ENCODE data around the gene CSRP1.
"Not testable (repeated sequence)": the region's sequence is repeated elsewhere in the genome, so short reads cannot be mapped to it uniquely, and the experiment has no call there.

CSRP1 gene

GRCh38 chr1:201537891-201538611 is 31.1 kb upstream of the CSRP1 start:
- DNase-seq (ENCODE audit: low read depth, low spot score): peak; percentile 58

GRCh38 chr1:201537467-201537866 is 30.5 kb upstream of the CSRP1 start:
- no peak for DNase-seq (ENCODE audit: low read depth, low spot score)

- DNase-seq (ENCODE audit: low read depth, low spot score): no peak
These were observed 30.1 kb upstream of the CSRP1 start for GRCh38 chr1:201537028-201537427.

GRCh38 chr1:201536558-201536957 is 29.6 kb upstream of the CSRP1 start:
- DNase-seq (ENCODE audit: low read depth, low spot score): no peak

- DNase-seq (ENCODE audit: low read depth, low spot score): no peak
These were observed 29.0 kb upstream of the CSRP1 start for GRCh38 chr1:201535919-201536245.

GRCh38 chr1:201535046-201535918 is 28.4 kb upstream of the CSRP1 start:
- DNase-seq (ENCODE audit: low read depth, low spot score): no peak

GRCh38 chr1:201533836-201534235 is 26.9 kb upstream of the CSRP1 start:
- DNase-seq (ENCODE audit: low read depth, low spot score): peak; percentile 41

GRCh38 chr1:201531551-201532425 is 24.9 kb upstream of the CSRP1 start:
- DNase-seq (ENCODE audit: low read depth, low spot score): no peak

GRCh38 chr1:201530741-201531531 is 24.0 kb upstream of the CSRP1 start:
- DNase-seq (ENCODE audit: low read depth, low spot score): peak; percentile 93

GRCh38 chr1:201528631-201529252 is 21.8 kb upstream of the CSRP1 start:
- DNase-seq (ENCODE audit: low read depth, low spot score): no peak

GRCh38 chr1:201527879-201528278 is 21.0 kb upstream of the CSRP1 start:
- DNase-seq (ENCODE audit: low read depth, low spot score): no peak

- DNase-seq (ENCODE audit: low read depth, low spot score): no peak
These were observed 18.4 kb upstream of the CSRP1 start for GRCh38 chr1:201525193-201525778.

- DNase-seq (ENCODE audit: low read depth, low spot score): not testable (repeated sequence)
These were observed 13.2 kb upstream of the CSRP1 start for GRCh38 chr1:201520046-201520575.

GRCh38 chr1:201518071-201518470 is 11.1 kb upstream of the CSRP1 start:
- no peak for DNase-seq (ENCODE audit: low read depth, low spot score)

GRCh38 chr1:201517631-201518030 is 10.7 kb upstream of the CSRP1 start:
- peak; percentile 81 for DNase-seq (ENCODE audit: low read depth, low spot score)

- no peak for DNase-seq (ENCODE audit: low read depth, low spot score)
These were observed 9.7 kb upstream of the CSRP1 start for GRCh38 chr1:201516511-201517127.

- DNase-seq (ENCODE audit: low read depth, low spot score): peak; percentile 52
These were observed 9.0 kb upstream of the CSRP1 start for GRCh38 chr1:201515895-201516294.

- DNase-seq (ENCODE audit: low read depth, low spot score): peak; percentile 60
These were observed 8.3 kb upstream of the CSRP1 start for GRCh38 chr1:201515062-201515750.

GRCh38 chr1:201514466-201514865 is 7.5 kb upstream of the CSRP1 start:
- no peak for DNase-seq (ENCODE audit: low read depth, low spot score)
